ENCODE measurements around the gene PPFIBP2.

DNA sequence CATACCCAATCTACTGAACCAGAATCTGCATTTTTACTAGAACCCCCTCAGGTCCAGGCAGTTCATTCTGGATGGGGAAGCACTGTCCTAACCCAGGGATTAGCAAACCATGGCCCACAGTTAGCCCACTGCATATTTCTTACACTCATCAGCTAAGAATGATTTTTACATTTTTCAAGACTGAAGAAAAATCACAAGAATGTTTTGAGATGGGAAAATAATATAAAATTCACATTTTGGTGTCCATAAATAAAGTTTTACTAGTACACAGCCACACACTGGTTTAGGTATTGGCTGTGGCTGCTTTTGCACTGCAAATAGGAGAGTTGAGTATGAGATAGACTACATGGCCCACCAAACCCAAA is 59.4 kb downstream of the PPFIBP2 start:
- TF ChIP-seq, protein P1, sequence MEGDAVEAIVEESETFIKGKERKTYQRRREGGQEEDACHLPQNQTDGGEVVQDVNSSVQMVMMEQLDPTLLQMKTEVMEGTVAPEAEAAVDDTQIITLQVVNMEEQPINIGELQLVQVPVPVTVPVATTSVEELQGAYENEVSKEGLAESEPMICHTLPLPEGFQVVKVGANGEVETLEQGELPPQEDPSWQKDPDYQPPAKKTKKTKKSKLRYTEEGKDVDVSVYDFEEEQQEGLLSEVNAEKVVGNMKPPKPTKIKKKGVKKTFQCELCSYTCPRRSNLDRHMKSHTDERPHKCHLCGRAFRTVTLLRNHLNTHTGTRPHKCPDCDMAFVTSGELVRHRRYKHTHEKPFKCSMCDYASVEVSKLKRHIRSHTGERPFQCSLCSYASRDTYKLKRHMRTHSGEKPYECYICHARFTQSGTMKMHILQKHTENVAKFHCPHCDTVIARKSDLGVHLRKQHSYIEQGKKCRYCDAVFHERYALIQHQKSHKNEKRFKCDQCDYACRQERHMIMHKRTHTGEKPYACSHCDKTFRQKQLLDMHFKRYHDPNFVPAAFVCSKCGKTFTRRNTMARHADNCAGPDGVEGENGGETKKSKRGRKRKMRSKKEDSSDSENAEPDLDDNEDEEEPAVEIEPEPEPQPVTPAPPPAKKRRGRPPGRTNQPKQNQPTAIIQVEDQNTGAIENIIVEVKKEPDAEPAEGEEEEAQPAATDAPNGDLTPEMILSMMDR (IDR thresholded peaks at IDR 0.05; ENCODE audit: low read length): no peak
- TF ChIP-seq EZH2phosphoT487 (IDR thresholded peaks at IDR 0.05; ENCODE audit: low read length): no peak
- no peak for TF ChIP-seq EZH2 (optimal IDR thresholded peaks at IDR 0.05; ENCODE audit: low read depth, low read length)
